Daoy (cell line): ENCODE data around the gene HYAL4. TPM values are rescaled to one million over a fixed set of nuclear protein-coding genes. Genes with fewer than 3 reads are reported as not detected.
"Not testable (repeated sequence)": the region's sequence is repeated elsewhere in the genome, so short reads cannot be mapped to it uniquely, and the experiment has no call there.

Experiments used
- DNase-seq: peaks from one replicate; pipeline ENCODE4 v3.0.0-alpha.2; 2015; ENCODE audit warnings: low read depth
- total RNA-seq: library from RNA; depleted of rRNA; stranded (reverse); fragments of >200 nt; shearing (Covaris generic); gene quantifications from 2 replicates; pipeline ENCODE4 v1.2.3, GENCODE V29; 2014; rRNA removed

Gene HYAL4, protein sequence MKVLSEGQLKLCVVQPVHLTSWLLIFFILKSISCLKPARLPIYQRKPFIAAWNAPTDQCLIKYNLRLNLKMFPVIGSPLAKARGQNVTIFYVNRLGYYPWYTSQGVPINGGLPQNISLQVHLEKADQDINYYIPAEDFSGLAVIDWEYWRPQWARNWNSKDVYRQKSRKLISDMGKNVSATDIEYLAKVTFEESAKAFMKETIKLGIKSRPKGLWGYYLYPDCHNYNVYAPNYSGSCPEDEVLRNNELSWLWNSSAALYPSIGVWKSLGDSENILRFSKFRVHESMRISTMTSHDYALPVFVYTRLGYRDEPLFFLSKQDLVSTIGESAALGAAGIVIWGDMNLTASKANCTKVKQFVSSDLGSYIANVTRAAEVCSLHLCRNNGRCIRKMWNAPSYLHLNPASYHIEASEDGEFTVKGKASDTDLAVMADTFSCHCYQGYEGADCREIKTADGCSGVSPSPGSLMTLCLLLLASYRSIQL
- 0.63 and 2.1 TPM in 2 replicates for total RNA-seq

DNA sequence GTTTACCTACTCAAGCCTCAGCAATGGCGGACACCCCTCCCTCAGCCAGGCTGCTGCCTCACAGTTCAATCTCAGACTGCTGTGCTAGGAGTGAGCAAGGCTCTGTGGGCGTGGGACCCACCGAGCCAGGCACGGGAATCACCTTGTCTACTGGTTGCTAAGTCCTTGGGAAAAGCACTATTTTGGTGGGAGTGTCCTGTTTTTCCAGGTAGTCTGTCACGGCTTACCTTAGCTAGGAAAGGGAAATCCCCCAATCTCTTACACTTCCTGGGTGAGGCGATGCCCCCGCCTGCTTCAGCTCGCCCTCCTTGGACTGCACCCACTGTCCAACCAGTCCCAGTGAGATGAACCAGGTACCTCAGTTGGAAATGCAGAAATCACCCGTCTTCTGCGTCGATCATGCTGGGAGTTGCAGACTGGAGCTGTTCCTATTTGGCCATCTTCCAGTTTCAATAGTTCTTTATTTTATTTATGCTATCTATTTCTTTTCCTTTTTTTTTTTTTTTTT, at the start of gene HYAL4:
HYAL4 (plus strand) TSS at position 458 of the 508 bp plus-strand sequence. CDS start 23,105 bp downstream, outside the sequence.
- no peak for DNase-seq

DNA sequence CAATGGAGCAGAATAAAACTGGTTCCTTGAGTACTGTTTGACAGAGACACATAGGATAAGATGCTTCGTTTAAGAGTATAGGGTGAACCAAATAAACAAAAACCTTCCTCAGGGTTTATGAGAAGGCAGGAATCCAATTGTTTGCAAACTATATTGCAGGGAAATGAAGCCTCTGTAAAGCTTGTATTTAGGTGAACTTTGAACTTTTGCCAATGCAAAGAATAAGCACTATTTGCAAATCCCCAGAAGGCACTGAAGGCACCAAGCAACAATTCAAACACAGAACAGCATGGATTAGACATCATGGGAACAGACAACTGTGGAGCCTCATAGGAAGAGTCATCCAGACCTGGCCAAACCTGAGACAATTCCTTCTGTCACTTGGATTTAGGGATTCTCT, 49.1 kb upstream of the HYAL4 start:
- DNase-seq, result no peak

DNA sequence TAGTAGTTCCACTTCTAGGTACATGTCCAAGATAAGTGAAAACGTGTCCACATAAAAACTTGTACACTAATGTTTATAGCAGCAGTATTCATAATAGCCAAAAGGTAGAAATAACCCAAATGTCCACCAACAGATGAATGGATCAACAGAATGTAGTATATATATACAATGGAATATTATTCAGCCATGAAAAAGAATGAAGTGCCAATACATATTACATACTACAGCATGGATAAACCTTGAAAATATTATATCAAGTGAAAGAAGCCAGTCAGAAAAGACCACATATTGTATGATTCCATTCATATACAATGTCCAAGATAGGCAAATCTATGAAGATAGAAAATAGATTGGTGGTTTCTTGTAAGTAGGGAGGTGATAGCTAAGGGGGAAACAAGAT, 48.4 kb upstream of the HYAL4 start:
- no peak for DNase-seq

DNA sequence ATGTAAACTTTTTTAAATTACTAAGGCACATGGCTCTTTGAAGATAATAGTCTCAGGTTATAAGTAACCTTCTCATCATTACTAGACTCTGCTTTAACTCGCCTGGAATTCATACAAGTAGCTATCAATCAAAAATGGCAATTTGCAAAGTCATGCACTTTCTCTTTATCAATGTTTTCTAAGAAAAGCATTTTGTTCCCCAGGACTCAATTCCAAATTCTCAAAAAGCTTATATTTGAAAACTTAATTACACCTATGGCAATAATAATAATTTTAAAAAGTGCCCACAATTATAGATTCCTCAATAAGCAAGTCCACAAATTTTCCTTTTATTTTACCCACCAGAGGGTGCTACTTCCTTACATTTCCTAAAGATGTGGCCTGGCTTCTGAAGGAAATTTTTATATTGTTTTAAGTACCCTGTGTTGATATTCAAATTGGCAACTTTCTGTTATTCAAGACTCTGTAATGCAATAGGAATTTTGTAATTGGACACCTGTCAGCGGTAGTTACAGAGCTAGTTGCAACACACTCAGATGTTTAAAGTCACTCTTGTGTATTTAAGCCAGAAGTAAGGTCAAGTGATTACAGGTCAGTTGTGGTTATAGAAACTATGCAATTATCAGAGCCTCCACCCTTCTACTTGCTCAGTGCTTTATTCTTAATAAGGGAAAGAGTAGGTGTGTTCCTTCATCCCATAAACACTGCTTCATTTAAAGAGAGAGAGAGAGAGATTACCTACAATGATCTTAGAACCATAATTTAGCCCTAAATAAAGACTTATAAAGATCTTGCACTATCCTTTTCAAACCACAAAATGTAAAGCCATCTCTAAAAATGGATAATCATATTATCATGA, 47.1 kb upstream of the HYAL4 start:
- peak; percentile 75 for DNase-seq

DNA sequence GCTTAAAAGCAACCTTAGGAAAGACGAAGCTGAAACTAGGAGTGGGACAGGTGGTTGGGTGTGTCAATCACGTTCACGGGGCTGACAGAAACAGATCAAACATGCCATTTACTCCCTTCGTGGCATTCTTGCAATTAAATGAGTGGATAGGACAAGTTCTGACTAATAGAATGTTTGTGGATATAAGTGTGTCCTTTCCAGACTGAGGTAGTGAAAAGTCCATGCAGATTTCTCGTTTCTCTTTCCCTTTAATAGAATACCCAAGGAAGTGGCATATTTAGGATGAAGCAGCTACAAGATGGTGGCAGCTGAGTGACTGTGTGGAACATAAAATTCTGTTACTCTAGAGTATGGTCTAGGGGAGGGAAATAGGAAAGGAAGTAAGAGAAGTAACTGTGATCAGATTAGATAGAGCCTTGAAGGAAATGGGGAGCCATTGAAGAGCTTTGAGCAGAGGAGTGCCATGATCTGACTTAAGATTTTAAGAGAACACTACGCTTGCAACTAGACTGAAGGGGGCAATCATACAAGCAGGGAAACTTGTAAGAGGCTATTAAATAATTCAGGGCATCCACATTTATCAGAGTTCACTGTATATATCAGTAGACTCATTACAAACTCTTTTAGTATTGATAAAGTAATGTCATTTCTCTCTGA, 46.3 kb upstream of the HYAL4 start:
- no peak for DNase-seq

DNA sequence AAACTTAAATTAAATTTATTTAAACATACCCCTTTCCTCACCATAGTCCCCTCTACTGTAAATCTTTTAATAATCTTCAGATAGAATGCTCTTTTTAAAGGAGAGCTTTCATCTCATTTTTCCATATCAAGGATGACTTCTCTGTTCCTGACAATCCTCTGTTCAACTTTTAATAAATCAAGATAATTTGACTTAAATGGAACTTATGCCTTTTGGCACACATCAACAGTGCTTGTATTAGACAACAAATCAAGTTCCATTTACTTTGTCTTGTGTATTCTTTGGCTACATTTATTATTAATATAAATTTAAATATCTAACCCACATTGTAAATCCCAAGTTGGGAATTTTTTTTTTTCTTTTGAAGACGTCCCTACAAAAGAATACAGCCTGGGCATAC, 42.7 kb upstream of the HYAL4 start:
- no peak for DNase-seq

DNA sequence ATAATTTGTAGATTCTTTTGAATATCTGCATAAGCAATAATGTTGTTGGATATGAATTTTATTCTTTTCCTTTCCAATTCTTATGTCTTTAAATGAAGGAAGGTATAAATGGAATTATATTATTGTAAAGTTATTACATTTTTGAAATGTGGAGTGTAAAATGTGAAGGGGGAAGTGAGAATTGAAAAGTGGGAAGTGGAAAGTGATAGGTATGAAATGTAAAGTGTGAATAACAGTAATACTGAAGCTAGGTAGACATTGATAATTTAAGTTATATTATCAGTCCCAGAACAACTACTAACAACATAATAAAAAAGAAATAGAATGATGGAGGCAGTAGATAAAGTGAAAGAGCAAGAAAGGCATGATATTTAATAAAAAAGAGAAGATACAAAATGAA, 39.7 kb upstream of the HYAL4 start:
- no peak for DNase-seq

DNA sequence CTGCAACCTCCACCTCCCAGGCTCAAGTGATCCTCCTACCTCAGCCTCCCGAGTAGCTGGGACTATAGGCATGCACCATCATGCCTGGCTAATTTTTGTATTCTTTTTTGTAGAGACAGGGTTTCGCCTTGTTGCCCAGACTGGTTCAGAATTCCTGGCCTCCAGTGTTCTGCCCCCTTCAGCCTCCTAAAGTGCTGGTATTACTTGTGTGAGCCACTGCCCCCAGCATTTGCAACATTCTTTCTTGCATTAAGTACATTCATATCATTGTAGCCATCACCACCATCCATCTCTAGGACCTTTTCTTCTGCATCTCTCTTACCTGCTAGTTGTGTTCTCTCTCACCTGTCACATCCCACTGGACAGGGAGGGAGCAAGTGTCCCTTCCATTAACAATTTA, 35.5 kb upstream of the HYAL4 start:
- no peak for DNase-seq

DNA sequence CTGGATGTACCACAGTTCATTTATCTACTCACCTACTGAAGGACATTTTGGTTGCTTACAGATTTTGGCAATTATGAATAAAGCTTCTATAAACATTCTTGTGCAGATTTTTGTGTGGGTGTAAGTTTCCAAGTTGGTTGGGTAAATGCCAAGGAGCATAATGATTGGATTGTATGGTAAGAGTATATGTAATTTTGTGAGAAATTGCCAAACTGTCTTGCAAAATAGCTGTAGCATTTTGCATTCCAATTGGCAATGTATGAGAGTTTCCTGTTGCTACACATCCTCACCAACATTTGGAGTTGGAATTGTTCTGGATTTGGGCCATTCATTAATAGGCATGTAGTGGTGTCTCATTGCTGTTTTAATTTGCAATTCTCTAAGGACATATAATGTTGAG, 33.9 kb upstream of the HYAL4 start:
- DNase-seq, result no peak

DNA sequence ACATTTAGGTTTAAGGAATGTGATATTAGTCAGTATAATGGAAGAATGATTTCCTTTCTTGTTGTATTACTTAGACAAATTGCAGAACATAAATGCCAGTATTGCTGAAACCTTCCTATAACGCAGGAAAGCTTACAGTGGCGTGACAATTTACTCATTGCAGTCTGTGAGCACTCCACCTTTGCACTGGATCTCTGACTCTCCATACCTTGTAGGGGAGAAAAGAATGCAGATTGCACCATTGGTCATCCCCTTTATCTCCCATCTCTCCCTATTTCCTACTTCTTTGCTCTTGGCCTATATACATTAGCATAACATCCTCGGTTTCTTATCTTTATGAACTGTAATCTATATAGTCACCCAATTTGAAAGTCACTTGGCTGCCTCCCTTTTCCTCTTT, 28.1 kb upstream of the HYAL4 start:
- DNase-seq, result no peak

DNA sequence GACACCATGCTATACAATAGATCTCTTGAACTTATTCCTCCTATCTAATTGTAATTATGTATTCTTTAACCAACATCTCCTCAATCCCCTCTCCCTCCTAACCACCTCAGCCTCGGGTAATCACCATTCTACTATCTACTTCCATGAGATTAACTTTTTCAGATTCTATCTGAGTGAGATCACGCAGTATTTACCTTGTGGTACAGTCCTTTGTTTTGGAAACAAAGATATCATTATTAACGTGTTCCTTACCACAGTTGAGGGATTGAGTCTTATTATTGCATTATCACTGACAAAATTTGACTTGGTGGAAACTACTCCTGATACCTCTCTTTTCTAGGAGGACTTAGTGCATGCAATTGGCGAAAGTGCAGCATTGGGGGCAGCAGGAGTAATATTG, 26.0 kb upstream of the HYAL4 start:
- no peak for DNase-seq

DNA sequence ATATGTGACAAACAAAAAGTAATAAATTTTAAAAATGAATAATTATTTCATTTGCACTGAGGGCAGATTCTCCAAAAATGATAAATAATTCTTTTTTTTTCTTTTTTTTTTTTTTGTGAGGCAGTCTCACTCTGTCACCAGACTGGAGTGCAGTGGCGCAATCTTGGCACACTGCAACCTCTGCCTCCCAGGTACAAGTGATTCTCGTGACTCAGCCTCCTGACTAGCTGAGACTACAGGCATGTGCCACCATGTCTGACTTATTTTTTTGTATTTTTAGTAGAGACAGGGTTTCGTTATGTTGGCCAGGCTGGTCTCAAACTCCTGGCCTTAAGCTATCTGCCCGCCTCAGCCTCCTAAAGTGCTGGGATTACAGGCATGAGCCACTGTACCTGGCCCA, 25.2 kb upstream of the HYAL4 start:
- DNase-seq, result peak; percentile 27

DNA sequence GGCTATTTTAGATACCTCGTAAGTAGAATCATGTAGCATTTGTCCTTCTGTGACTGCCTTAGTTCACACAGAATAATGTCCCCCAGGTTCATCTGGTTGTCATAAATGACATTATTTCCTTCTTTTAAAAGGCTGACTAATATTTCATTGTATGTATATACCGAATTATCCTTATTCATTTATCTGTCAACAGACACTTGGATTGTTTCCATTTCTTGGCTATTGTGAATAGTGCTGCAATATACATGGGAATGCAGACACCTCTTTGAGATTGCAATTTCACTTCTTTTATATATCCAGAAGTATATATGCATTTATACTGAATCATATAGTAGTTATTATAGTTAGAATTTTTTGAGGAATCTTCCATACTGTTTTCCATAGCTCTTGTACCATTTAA, 24.1 kb upstream of the HYAL4 start:
- no peak for DNase-seq

DNA sequence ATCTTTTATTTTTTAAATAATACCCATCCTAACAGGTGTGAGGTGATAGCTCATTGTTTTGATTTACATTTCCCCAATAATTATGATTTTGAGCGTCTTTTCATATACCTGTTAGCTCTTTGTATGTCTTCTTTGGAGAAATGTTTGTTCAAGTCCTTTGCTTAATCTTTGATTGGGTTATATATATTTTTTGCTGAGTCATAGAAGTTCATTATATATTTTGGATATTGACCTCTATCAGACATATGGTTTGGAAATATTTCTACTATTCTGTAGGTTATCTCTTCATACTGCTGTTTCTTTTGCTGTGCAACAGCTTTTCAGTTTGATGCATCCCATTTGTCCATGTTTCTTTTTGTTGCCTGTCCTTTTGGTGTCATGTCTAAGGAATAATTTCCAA, 23.6 kb upstream of the HYAL4 start:
- no peak for DNase-seq

DNA sequence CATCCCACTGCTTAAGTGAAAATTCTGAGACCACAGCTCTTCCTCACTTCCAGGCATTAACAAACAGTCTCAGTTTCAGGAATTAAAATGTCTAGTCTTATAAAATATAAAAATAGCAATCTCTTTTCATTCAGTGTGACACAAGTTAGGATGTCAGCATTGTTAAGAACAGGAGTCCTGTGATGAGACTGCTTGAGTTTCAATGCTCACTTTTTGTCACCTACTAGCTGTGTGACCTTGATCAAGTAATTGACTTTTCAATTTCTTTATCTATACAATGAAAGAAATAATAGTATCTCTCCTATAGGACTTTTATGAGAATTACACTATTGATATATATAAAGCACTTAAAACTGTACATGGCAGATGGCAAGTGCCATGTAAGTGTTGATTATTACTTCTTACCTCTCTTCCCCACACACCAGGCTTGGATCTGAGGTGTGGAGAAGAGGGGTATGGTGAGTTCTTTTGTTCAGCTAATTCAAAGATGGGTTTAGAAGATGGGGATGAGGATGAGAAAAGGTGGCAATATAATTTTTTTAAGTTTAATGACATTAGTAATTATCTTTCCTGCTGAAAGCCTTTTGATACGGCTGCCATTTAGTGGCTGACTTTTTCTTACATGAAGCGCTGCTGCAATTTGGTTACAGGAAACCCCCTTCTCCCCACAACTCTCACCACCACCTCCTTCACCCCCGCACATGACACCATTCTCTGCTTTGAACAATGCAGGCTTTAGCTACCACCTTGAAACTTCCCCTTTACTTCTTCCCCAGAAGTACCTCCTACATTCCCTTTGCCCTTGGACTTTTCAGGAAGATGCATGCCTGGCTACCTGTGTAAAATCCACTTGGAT, 20.8 kb upstream of the HYAL4 start:
- DNase-seq, result no peak

DNA sequence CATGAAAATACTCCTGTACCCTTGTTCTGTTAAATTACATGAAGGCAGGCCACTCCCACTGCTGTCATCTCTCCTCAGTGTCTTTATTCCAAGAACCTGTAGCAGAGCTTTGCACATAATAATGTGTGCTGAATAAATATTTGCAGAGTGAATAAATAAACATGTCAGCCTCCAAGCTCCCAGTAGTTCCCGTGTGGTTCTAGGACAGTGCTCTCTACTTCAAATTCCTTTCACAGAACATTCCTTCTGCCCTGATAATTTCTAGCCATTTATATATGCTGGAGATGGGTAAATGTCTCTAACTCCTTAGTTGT, 20.3 kb upstream of the HYAL4 start:
- no peak for DNase-seq

DNA sequence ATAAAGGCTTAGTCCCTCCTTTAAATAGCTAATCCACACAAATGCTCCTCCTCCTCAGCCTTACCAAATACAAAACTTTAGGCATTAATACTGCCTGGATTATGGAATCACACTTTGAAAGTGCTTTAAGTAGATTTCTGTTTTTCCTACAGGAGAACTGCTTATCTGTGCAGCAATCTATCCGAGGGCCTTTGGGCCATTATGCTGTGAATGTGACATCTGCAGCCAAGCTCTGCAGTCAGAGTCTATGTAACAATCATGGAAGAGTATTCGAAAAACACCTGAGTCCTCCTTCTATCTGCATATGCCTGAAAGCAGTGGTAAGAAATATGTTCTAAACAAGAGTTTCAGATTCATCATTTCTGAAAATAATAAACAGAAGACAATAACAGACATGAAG, 16.2 kb upstream of the HYAL4 start:
- no peak for DNase-seq

DNA sequence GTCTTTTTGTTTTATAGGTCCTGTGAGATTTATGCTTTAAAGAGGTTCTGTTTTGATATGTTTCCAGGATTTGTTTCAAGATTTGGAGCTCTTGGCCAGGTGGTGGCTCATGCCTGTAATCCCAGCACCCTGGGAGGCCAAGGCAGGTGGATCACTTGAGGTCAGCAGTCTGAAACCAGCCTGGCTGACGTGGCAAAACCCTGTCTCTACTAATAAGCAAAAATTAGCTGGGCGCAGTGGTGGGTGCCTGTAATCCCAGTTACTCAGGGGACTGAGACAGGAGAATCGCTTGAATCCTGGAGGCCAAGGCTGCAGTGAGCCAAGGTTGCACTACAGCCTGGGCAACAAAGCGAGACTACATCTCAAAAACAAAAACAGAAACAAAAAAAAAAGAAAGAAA, 8.3 kb upstream of the HYAL4 start:
- DNase-seq, result peak; percentile 62

DNA sequence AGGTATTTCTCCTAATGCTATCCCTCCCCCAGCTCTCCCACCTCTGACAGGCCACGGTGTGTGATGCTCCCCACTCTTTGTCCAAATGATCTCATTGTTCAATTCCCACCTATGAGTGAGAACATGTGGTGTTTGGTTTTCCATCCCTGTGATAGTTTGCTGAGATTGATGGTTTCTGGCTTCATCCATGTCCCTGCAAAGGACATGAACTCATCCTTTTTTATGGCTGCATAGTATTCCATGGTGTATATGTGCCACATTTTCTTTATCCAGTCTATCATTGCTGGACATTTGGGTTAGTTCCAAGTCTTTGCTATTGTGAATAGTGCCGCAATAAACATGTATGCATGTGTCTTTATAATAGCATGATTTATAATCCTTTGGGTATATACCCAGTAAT, 5.9 kb upstream of the HYAL4 start:
- DNase-seq, result not testable (repeated sequence)

DNA sequence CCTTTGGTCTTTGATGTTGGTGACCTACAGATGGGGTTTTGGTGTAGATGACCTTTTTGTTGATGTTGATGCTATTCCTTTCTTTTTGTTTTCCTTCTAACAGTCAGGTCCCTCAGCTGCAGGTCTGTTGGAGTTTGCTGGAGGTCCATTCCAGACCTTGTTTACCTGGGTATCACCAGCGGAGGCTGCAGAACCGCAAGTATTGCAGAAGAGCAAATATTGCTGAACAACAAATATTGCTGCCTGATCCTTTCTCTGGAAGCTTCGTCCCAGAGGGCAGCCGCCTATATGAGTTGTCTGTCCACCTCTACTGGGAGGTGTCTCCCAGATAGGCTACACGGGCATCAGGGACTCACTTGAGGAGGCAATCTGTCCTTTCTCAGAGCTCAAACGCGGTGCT, 827 bp upstream of the HYAL4 start:
- DNase-seq, result not testable (repeated sequence)

DNA sequence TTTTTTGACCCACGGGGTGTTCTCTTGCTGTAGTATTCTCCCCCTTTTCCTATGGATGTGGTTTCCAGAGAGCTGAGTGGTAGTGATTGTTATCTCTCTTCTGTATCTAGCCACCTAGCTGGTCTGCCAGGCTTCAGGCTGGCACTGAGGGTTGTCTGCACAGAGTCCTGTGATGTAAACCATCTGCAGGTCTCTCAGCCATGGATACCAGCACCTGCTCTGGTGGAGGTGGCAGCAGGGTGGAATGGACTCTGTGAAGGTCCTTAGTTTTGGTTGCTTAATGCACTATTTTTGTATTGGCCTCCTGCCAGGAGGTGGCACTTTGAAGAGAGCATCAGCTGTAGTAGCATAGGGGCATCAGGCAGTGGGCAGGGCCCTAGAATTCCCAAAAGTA, 851 bp downstream of the HYAL4 start:
- DNase-seq, result peak; percentile 6
